Measurements from ENCODE around the gene FLVCR2.

Gene FLVCR2

GRCh38 chr14:75667099-75667765 is 88.8 kb downstream of the FLVCR2 start:
- no peak for ATAC-seq
- TF ChIP-seq BACH2 (CRISPR knock-in tag; IDR thresholded peaks at IDR 0.05; ENCODE audit: borderline replicate concordance) (no peak), TCF4 (CRISPR knock-in tag; IDR thresholded peaks at IDR 0.05; ENCODE audit: borderline replicate concordance) (no peak), PPARA (CRISPR knock-in tag; IDR thresholded peaks at IDR 0.05; ENCODE audit: borderline replicate concordance) (no peak)

DNA sequence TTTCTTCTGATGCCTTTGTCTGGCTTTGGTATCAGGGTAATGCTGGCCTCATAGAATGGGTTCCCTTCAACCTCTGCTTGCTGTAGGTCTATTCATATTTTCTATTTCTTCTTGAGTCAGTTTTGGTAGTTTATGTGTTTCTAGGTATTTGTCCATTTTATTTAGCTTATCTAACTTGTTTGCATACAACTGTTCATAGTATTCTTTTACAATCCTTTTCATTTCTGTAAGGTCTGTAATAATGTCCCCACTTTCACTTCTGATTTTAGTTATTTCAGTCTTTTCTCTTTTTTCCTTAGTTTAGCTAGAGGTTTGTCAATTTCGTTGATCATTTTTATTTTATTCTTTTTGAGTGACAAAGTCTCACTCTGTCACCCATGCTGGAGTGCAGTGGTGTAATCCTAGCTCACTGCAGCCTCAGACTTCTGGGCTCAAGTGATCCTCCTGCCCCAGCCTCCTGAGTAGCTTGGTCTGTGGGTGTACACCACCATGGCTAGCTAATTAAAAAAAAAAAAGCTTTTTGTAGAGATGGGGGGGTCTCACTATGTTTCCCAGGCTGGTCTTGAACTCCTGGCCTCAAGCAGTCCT is 94.3 kb downstream of the FLVCR2 start:
- ATAC-seq = no peak
- TF ChIP-seq OSR1 (CRISPR knock-in tag; IDR thresholded peaks at IDR 0.05) (no peak), ZNF565 (CRISPR knock-in tag; conservative IDR thresholded peaks at IDR 0.05; ENCODE audit: low read depth) (no peak), PPARA (CRISPR knock-in tag; IDR thresholded peaks at IDR 0.05; ENCODE audit: borderline replicate concordance) (no peak), ISL1 (CRISPR knock-in tag; IDR thresholded peaks at IDR 0.05) (no peak), RARB (CRISPR knock-in tag; IDR thresholded peaks at IDR 0.05) (no peak), ZFP30 (CRISPR knock-in tag; IDR thresholded peaks at IDR 0.05) (no peak), CSRNP3 (CRISPR knock-in tag; IDR thresholded peaks at IDR 0.05) (no peak), ARNTL (CRISPR knock-in tag; IDR thresholded peaks at IDR 0.05; ENCODE audit: borderline replicate concordance, low read depth) (no peak), ZFP3 (CRISPR knock-in tag; IDR thresholded peaks at IDR 0.05) (no peak), TCF4 (CRISPR knock-in tag; IDR thresholded peaks at IDR 0.05; ENCODE audit: borderline replicate concordance) (no peak), ZNF70 (CRISPR knock-in tag; IDR thresholded peaks at IDR 0.05) (no peak), ZNF8 (CRISPR knock-in tag; IDR thresholded peaks at IDR 0.05) (no peak)
- TF ChIP-seq, protein P1, sequence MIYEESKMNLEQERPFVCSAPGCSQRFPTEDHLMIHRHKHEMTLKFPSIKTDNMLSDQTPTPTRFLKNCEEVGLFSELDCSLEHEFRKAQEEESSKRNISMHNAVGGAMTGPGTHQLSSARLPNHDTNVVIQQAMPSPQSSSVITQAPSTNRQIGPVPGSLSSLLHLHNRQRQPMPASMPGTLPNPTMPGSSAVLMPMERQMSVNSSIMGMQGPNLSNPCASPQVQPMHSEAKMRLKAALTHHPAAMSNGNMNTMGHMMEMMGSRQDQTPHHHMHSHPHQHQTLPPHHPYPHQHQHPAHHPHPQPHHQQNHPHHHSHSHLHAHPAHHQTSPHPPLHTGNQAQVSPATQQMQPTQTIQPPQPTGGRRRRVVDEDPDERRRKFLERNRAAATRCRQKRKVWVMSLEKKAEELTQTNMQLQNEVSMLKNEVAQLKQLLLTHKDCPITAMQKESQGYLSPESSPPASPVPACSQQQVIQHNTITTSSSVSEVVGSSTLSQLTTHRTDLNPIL (CRISPR knock-in tag; IDR thresholded peaks at IDR 0.05; ENCODE audit: low read depth) = no peak

DNA sequence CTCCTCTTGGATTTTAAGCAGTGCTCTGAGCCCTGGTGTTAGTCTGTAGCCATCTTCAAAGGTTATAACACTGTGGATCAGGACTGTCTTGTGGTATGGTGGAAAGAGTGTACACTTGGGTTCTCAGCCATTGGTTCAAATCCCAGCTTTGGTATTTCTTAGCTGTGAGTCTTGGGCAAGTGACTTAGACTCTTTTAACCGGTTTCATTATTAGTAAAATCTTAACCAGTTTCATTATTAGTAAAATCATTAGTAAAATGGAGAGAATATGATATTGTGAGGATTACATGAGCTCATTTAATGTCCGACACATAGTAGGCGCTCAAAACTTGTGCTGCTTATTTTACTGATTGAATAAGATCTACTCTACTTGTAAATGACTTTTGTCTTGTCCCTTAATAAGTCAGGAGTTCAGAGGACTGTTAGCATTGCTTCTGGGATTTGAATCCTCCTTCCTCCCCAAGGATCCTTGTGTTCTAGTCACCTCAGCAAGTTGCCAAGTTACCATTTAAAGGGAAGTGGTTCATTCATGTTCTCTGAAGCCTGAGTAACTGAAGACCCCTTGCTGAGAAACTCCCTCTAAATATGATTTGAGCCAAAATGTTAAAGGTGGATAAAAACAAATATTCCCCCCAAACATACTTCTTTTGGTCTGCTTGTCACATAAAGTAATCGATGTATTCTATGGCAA is 95.1 kb downstream of the FLVCR2 start:
- no peak for ATAC-seq
- no peak for TF ChIP-seq ISL1 (CRISPR knock-in tag; IDR thresholded peaks at IDR 0.05)
- TF ChIP-seq OSR1 (CRISPR knock-in tag; IDR thresholded peaks at IDR 0.05) = no peak
- no peak for TF ChIP-seq ZNF565 (CRISPR knock-in tag; conservative IDR thresholded peaks at IDR 0.05; ENCODE audit: low read depth)
- TF ChIP-seq ZFP30 (CRISPR knock-in tag; IDR thresholded peaks at IDR 0.05) = no peak
- no peak for TF ChIP-seq PATZ1 (CRISPR knock-in tag; IDR thresholded peaks at IDR 0.05; ENCODE audit: borderline replicate concordance)
- TF ChIP-seq, protein P1 (CRISPR knock-in tag; IDR thresholded peaks at IDR 0.05; ENCODE audit: low read depth) = no peak
- TF ChIP-seq POU6F1 (CRISPR knock-in tag; IDR thresholded peaks at IDR 0.05; ENCODE audit: borderline replicate concordance, low read depth) = no peak
- TF ChIP-seq ZFP3 (CRISPR knock-in tag; IDR thresholded peaks at IDR 0.05) = no peak
- no peak for TF ChIP-seq ARNTL (CRISPR knock-in tag; IDR thresholded peaks at IDR 0.05; ENCODE audit: borderline replicate concordance, low read depth)
- no peak for TF ChIP-seq TCF4 (CRISPR knock-in tag; IDR thresholded peaks at IDR 0.05; ENCODE audit: borderline replicate concordance)
- TF ChIP-seq TOX (CRISPR knock-in tag; IDR thresholded peaks at IDR 0.05; ENCODE audit: borderline replicate concordance) = no peak
- TF ChIP-seq CSDC2 (CRISPR knock-in tag; IDR thresholded peaks at IDR 0.05) = no peak
- TF ChIP-seq PPARA (CRISPR knock-in tag; IDR thresholded peaks at IDR 0.05; ENCODE audit: borderline replicate concordance) = no peak
- no peak for TF ChIP-seq ZC3H10 (CRISPR knock-in tag; IDR thresholded peaks at IDR 0.05)
- no peak for TF ChIP-seq SNAI2 (CRISPR knock-in tag; IDR thresholded peaks at IDR 0.05)
- TF ChIP-seq ZNF8 (CRISPR knock-in tag; IDR thresholded peaks at IDR 0.05) = no peak
- no peak for TF ChIP-seq TSHZ2 (CRISPR knock-in tag; IDR thresholded peaks at IDR 0.05)
- no peak for TF ChIP-seq CSRNP3 (CRISPR knock-in tag; IDR thresholded peaks at IDR 0.05)
- TF ChIP-seq ZNF70 (CRISPR knock-in tag; IDR thresholded peaks at IDR 0.05) = no peak

Data from SK-N-SH treated with all-trans-retinoic acid at 6 μM for 48 hours (cell line).